Astrocyte of the cerebellum (primary cell): ENCODE measurements around the gene PTPN23.

ENCODE experiments used
- DNase-seq: peaks from one replicate; pipeline ENCODE4 v3.0.0-alpha.2; 2011; ENCODE audit warnings: low read depth
- H3K4me3 ChIP-seq: 2 replicates; pipeline ENCODE4 v1.5.1; 2011; ENCODE audit warnings: mild to moderate bottlenecking, low read depth, low read length, moderate library complexity
- in situ Hi-C: cut with HindIII; loops from 2 replicates; pipeline ENCODE4 v1.10.0; 2017; ENCODE audit warnings: low sequenced_read_pairs
- TF ChIP-seq, protein P1 (sequence below): IDR thresholded peaks from 2 replicates; pipeline ENCODE4 v1.5.1; 2012; ENCODE audit warnings: low read length, low read depth, moderate library complexity, mild to moderate bottlenecking; ENCODE audit errors: missing control alignments

PTPN23 gene

GRCh38 chr3:47407896-47408838, 27.3 kb downstream of the PTPN23 start:
- no peak overlapping the region for H3K4me3 ChIP-seq
- in situ Hi-C loops: no loop called here
- TF ChIP-seq, protein P1, sequence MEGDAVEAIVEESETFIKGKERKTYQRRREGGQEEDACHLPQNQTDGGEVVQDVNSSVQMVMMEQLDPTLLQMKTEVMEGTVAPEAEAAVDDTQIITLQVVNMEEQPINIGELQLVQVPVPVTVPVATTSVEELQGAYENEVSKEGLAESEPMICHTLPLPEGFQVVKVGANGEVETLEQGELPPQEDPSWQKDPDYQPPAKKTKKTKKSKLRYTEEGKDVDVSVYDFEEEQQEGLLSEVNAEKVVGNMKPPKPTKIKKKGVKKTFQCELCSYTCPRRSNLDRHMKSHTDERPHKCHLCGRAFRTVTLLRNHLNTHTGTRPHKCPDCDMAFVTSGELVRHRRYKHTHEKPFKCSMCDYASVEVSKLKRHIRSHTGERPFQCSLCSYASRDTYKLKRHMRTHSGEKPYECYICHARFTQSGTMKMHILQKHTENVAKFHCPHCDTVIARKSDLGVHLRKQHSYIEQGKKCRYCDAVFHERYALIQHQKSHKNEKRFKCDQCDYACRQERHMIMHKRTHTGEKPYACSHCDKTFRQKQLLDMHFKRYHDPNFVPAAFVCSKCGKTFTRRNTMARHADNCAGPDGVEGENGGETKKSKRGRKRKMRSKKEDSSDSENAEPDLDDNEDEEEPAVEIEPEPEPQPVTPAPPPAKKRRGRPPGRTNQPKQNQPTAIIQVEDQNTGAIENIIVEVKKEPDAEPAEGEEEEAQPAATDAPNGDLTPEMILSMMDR: no peak
- no peak for DNase-seq

DNA sequence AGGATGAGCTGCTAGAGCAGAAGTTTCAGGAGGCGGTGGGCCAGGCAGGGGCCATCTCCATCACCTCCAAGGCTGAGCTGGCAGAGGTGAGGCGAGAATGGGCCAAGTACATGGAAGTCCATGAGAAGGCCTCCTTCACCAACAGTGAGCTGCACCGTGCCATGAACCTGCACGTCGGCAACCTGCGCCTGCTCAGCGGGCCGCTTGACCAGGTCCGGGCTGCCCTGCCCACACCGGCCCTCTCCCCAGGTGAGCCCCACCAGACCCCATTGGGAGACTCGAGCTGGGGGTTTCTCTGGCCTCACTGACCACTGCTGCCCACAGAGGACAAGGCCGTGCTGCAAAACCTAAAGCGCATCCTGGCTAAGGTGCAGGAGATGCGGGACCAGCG, 28.0 kb downstream of the PTPN23 start:
- in situ Hi-C loops: no loop called here

GRCh38 chr3:47409284-47409683, 28.5 kb downstream of the PTPN23 start:
- H3K4me3 ChIP-seq: no peak overlapping the region
- no peak for DNase-seq
- TF ChIP-seq, protein P1: no peak
- in situ Hi-C loops: no loop called here

More for the DNA sequence above, 28.0 kb downstream of the PTPN23 start:
- H3K4me3 ChIP-seq: no peak overlapping the region
- TF ChIP-seq, protein P1: no peak
- DNase-seq: no peak

- in situ Hi-C loops: no loop called here
- TF ChIP-seq, protein P1: no peak
- no peak overlapping the region for H3K4me3 ChIP-seq
Observed at GRCh38 chr3:47409688-47410416, 29.0 kb downstream of the PTPN23 start.

DNA sequence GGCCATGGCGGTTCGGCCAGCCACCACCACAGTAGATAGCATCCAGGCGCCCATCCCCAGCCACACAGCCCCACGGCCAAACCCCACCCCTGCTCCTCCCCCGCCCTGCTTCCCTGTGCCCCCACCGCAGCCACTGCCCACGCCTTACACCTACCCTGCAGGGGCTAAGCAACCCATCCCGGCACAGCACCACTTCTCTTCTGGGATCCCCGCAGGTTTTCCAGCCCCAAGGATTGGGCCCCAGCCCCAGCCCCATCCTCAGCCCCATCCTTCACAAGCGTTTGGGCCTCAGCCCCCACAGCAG, 29.5 kb downstream of the PTPN23 start:
- TF ChIP-seq, protein P1: no peak
- in situ Hi-C loops: no loop called here
- no peak for DNase-seq
- H3K4me3 ChIP-seq: no peak overlapping the region

More at GRCh38 chr3:47409688-47410416, 29.0 kb downstream of the PTPN23 start:
- no peak for DNase-seq

GRCh38 chr3:47410801-47411646, 30.2 kb downstream of the PTPN23 start:
- no peak overlapping the region for H3K4me3 ChIP-seq
- in situ Hi-C loops: no loop called here
- DNase-seq: no peak
- TF ChIP-seq, protein P1: no peak
